HepG2 (cell line): ENCODE data around the gene ELAVL3. TPM values are rescaled to one million over a fixed set of nuclear protein-coding genes. Genes with fewer than 3 reads are reported as not detected.
"Not testable (repeated sequence)": the region's sequence is repeated elsewhere in the genome, so short reads cannot be mapped to it uniquely, and the experiment has no call there.

Experiments
- ATAC-seq: fragments of 200-7000 bp; cut with Tn5 transposase; 3 replicates; pipeline ENCODE4 v1.9.1; 2020; ENCODE audit warnings: mild to moderate bottlenecking, moderate library complexity
- BruUV-seq: library from RNA; stranded (reverse); fragments of 400-500 nt; replicated peaks from 2 replicates; lab custom pipeline; 2021; lab: Mats Ljungman, UMichigan
- CTCF ChIA-PET: fragments of 300-600 bp; formaldehyde crosslinking; extraction: SDS; loops from one replicate; lab custom pipeline; 2021; ENCODE audit warnings: low total read pairs, inconsistent platforms, low intra/inter-chr PET ratio; lab: Yijun Ruan, JAX
- POLR2A ChIA-PET: fragments of 350-600 bp; sonication (Branson Sonifier 250); formaldehyde crosslinking; loops from one replicate; lab custom pipeline; 2020; ENCODE audit warnings: antibody characterized with exemption, inconsistent platforms; lab: Yijun Ruan, JAX
- DNase-seq: peaks from one replicate; pipeline ENCODE4 v3.0.0-alpha.2; 2015; ENCODE audit warnings: low spot score
- FAIRE-seq: peaks from 3 replicates; lab custom pipeline; 2011; peaks lifted over from hg19 to GRCh38; lab: Jason Lieb, UNC
- H2AFZ ChIP-seq: one replicate; pipeline ENCODE4 v1.6.1; 2011; ENCODE audit warnings: low read length, inconsistent platforms
- H3K27ac ChIP-seq: fragments of 300-600 bp; 3 replicates; pipeline ENCODE4 v1.8.0; 2011; ENCODE audit warnings: mixed run types, mild to moderate bottlenecking, mixed read lengths, low read length, inconsistent platforms; ENCODE audit not compliant: insufficient read depth; ENCODE audit errors: extremely low read length
- H3K27me3 ChIP-seq, 2 experiments: fragments of 200-600 bp in 1 of 2; 2 replicates in 1 of 2; 3 replicates in 1 of 2; pipeline versions ENCODE4 v1.6.0 to v1.8.0; 2011; ENCODE audit warnings: low read length in 2 of 2, mild to moderate bottlenecking in 2 of 2, moderate library complexity in 2 of 2, inconsistent platforms in 1 of 2; ENCODE audit not compliant: insufficient read depth in 2 of 2, control insufficient read depth in 1 of 2
- H3K36me3 ChIP-seq, 2 experiments: fragments of 200-600 bp in 1 of 2; replicated peaks in 1 of 2; 2 replicates in 1 of 2; 3 replicates in 1 of 2; pipeline versions ENCODE4 v1.5.1 to v1.8.0; 2011; ENCODE audit warnings: low read length in 2 of 2, inconsistent platforms in 1 of 2; ENCODE audit not compliant: insufficient read depth in 2 of 2, control insufficient read depth in 1 of 2
- H3K4me1 ChIP-seq: 2 replicates; pipeline ENCODE4 v1.5.1; 2012; ENCODE audit warnings: low read length, inconsistent platforms; ENCODE audit not compliant: insufficient read depth
- H3K4me2 ChIP-seq: 2 replicates; pipeline ENCODE4 v1.6.0; 2011; ENCODE audit warnings: low read depth, low read length, inconsistent platforms
- H3K4me3 ChIP-seq, 3 experiments: fragments of 200-600 bp in 1 of 3; sonication (generic), shearing (Covaris generic) in 1 of 3; replicated peaks in 1 of 3; 2 replicates each; pipeline ENCODE4 v1.5.1; 2011 to 2016; ENCODE audit warnings: low read length in 3 of 3, inconsistent platforms in 2 of 3, low read depth in 2 of 3, mild to moderate bottlenecking in 2 of 3, control low read depth in 1 of 3, mixed read lengths in 1 of 3; ENCODE audit not compliant: insufficient read depth in 1 of 3
- H3K79me2 ChIP-seq: one replicate; pipeline ENCODE4 v1.6.1; 2011; ENCODE audit warnings: low read length, inconsistent platforms; ENCODE audit not compliant: insufficient read depth
- H3K9ac ChIP-seq: 2 replicates; pipeline ENCODE4 v1.6.0; 2011; ENCODE audit warnings: mild to moderate bottlenecking, low read depth, low read length, inconsistent platforms; ENCODE audit not compliant: insufficient read depth
- H3K9me3 ChIP-seq: 2 replicates; pipeline ENCODE4 v1.5.1; 2012; ENCODE audit warnings: mild to moderate bottlenecking, low read length
- H4K20me1 ChIP-seq: 2 replicates; pipeline ENCODE4 v1.6.0; 2011; ENCODE audit warnings: inconsistent platforms, mild to moderate bottlenecking, low read length, moderate library complexity; ENCODE audit not compliant: insufficient read depth
- CBX1 ChIP-seq: IDR thresholded peaks from one replicate; pipeline ENCODE4 v1.6.1; 2016; ENCODE audit warnings: antibody characterized with exemption, low read depth
- GATA4 ChIP-seq: sonication (generic); IDR thresholded peaks from 2 replicates; pipeline ENCODE4 v1.6.1; 2016; ENCODE audit warnings: antibody characterized with exemption, low read depth, borderline replicate concordance
- NBN ChIP-seq: fragments of 450-650 bp; conservative IDR thresholded peaks from 2 replicates; pipeline ENCODE4 v1.6.1; 2017
- TCF7 ChIP-seq: sonication (generic); IDR thresholded peaks from 2 replicates; pipeline ENCODE4 v1.6.1; 2016; ENCODE audit warnings: antibody characterized with exemption, low read depth
- ZNF234 ChIP-seq: sonication (generic); formaldehyde crosslinking; conservative IDR thresholded peaks from 2 replicates; pipeline ENCODE4 v1.5.1; 2020; ENCODE audit warnings: mild to moderate bottlenecking, missing genetic modification reagents
- ZNF749 ChIP-seq: sonication (generic); formaldehyde crosslinking; IDR thresholded peaks from 2 replicates; pipeline ENCODE4 v1.8.0; 2022; ENCODE audit warnings: mild to moderate bottlenecking, missing genetic modification reagents, moderate library complexity, borderline replicate concordance
- WGBS: methylation state at CpG from one replicate; pipeline ENCODE4 v1.1.6; 2017; ENCODE audit warnings: low lambda C conversion rate; 5-methylcytosine and 5-hydroxymethylcytosine counted together
- in situ Hi-C: cut with HindIII; loops from 2 replicates; pipeline ENCODE4 v1.10.0; 2017; ENCODE audit warnings: low pct_unique_long_range_greater_than_20kb; ENCODE audit not compliant: extremely low pct_ligation_motif_present
- intact Hi-C: fragments of 100-400 bp; cut with micrococcal nuclease; formaldehyde crosslinking; loops from one replicate; pipeline ENCODE4 v1.10.0; 2022; ENCODE audit not compliant: unreplicated experiment
- polyA plus RNA-seq, 8 experiments: library from polyadenylated mRNA; depleted of rRNA in 3 of 8; stranded (reverse) in 7 of 8; unstranded in 1 of 8; fragments of >200 nt; fragmentation: Illumina TruSeq in 4 of 8; extraction: Trizol in 4 of 8; gene quantifications; 2 replicates each; pipeline versions ENCODE4 v1.2.1 to v1.2.3, GENCODE V29; 2011 to 2016; ENCODE audit warnings: low read depth in 4 of 8, missing spikeins in 1 of 8, mixed read lengths in 1 of 8; ENCODE audit not compliant: insufficient read depth in 1 of 8
- total RNA-seq, 5 experiments: library from RNA; depleted of rRNA; stranded (reverse); fragments of >200 nt; fragmentation: Illumina TruSeq; extraction: Trizol; gene quantifications; 2 replicates each; pipeline ENCODE4 v1.2.3, GENCODE V29; 2016; ENCODE audit warnings: low read depth in 1 of 5
- TF ChIP-seq, protein P1 (sequence below): IDR thresholded peaks from 2 replicates; pipeline ENCODE4 v1.6.1; 2018; ENCODE audit warnings: missing genetic modification reagents
- TF ChIP-seq, protein P2 (sequence below): sonication (generic); formaldehyde crosslinking; IDR thresholded peaks from 2 replicates; pipeline ENCODE4 v1.5.0; 2020; ENCODE audit warnings: mild to moderate bottlenecking, missing genetic modification reagents
- TF ChIP-seq, protein P3 (sequence below): sonication (generic); formaldehyde crosslinking; IDR thresholded peaks from 2 replicates; pipeline ENCODE4 v1.4.0; 2020; ENCODE audit warnings: missing genetic modification reagents

The ELAVL3 gene
- total and polyA plus RNA-seq, 2 of the 13 experiments (the other 11 are each of a cell fraction or from before 2014, with no cell fraction given): 0.03 TPM; not detected in 1

DNA sequence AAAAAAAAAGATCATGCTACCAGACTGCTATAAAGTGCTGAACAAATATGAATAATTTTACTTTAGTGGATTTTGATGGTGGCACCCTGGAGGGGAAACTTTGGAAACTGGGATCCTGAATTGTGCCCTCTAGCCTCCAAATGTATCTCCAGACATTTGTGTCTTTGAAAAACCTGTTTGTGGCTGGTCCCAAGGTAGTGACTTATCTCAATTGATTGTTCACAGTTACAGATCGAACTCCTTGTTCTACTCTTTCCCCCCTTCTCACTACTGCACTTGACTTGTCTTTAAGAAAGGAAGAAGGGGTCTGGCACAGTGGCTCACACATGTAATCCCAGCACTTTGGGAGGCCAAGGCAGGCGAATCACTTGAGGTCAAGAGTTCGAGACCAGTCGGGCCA lies 72.3 kb downstream of the ELAVL3 start:
- no peaks in the 10 kb centered on the region for H3K27me3 ChIP-seq
- intact Hi-C loops: no loop called here
- WGBS: 96% methylated on average over 4 of the region's 4 CpGs
- no TSS peak for BruUV-seq
- H3K4me3 ChIP-seq: no peak overlapping the region
- no peaks in the 10 kb centered on the region for H3K4me1 ChIP-seq
- no peak overlapping the region for H2AFZ ChIP-seq
- DNase-seq (no peak), FAIRE-seq (no peak), ATAC-seq (no peak)
- POLR2A ChIA-PET: no interaction called here
- no peaks in the 10 kb centered on the region for H3K36me3 ChIP-seq
- H3K9me3 ChIP-seq: no peaks in the 10 kb centered on the region
- H4K20me1 ChIP-seq: no peaks in the 10 kb centered on the region
- TF ChIP-seq CBX1: no peak
- TF ChIP-seq ZNF749 (CRISPR knock-in tag): no peak
- TF ChIP-seq, protein P1, sequence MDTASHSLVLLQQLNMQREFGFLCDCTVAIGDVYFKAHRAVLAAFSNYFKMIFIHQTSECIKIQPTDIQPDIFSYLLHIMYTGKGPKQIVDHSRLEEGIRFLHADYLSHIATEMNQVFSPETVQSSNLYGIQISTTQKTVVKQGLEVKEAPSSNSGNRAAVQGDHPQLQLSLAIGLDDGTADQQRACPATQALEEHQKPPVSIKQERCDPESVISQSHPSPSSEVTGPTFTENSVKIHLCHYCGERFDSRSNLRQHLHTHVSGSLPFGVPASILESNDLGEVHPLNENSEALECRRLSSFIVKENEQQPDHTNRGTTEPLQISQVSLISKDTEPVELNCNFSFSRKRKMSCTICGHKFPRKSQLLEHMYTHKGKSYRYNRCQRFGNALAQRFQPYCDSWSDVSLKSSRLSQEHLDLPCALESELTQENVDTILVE (CRISPR knock-in tag): no peak
- TF ChIP-seq, protein P2, sequence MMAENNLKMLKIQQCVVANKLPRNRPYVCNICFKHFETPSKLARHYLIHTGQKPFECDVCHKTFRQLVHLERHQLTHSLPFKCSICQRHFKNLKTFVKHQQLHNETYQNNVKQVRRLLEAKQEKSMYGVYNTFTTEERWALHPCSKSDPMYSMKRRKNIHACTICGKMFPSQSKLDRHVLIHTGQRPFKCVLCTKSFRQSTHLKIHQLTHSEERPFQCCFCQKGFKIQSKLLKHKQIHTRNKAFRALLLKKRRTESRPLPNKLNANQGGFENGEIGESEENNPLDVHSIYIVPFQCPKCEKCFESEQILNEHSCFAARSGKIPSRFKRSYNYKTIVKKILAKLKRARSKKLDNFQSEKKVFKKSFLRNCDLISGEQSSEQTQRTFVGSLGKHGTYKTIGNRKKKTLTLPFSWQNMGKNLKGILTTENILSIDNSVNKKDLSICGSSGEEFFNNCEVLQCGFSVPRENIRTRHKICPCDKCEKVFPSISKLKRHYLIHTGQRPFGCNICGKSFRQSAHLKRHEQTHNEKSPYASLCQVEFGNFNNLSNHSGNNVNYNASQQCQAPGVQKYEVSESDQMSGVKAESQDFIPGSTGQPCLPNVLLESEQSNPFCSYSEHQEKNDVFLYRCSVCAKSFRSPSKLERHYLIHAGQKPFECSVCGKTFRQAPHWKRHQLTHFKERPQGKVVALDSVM (CRISPR knock-in tag): no peak
- TF ChIP-seq ZNF234: no peak
- no peak for TF ChIP-seq NBN
- no peak for TF ChIP-seq GATA4
- no peak for TF ChIP-seq TCF7
- TF ChIP-seq, protein P3, sequence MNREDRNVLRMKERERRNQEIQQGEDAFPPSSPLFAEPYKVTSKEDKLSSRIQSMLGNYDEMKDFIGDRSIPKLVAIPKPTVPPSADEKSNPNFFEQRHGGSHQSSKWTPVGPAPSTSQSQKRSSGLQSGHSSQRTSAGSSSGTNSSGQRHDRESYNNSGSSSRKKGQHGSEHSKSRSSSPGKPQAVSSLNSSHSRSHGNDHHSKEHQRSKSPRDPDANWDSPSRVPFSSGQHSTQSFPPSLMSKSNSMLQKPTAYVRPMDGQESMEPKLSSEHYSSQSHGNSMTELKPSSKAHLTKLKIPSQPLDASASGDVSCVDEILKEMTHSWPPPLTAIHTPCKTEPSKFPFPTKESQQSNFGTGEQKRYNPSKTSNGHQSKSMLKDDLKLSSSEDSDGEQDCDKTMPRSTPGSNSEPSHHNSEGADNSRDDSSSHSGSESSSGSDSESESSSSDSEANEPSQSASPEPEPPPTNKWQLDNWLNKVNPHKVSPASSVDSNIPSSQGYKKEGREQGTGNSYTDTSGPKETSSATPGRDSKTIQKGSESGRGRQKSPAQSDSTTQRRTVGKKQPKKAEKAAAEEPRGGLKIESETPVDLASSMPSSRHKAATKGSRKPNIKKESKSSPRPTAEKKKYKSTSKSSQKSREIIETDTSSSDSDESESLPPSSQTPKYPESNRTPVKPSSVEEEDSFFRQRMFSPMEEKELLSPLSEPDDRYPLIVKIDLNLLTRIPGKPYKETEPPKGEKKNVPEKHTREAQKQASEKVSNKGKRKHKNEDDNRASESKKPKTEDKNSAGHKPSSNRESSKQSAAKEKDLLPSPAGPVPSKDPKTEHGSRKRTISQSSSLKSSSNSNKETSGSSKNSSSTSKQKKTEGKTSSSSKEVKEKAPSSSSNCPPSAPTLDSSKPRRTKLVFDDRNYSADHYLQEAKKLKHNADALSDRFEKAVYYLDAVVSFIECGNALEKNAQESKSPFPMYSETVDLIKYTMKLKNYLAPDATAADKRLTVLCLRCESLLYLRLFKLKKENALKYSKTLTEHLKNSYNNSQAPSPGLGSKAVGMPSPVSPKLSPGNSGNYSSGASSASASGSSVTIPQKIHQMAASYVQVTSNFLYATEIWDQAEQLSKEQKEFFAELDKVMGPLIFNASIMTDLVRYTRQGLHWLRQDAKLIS (CRISPR knock-in tag): no peak
- TF ChIP-seq, all 625 proteins: peak for 0
- in situ Hi-C loops: no loop called here
- H3K79me2 ChIP-seq: no peaks in the 10 kb centered on the region
- H3K4me2 ChIP-seq: no peak overlapping the region
- H3K9ac ChIP-seq: no peak overlapping the region
- CTCF ChIA-PET: no interaction called here
- H3K27ac ChIP-seq: no peak overlapping the region

DNA sequence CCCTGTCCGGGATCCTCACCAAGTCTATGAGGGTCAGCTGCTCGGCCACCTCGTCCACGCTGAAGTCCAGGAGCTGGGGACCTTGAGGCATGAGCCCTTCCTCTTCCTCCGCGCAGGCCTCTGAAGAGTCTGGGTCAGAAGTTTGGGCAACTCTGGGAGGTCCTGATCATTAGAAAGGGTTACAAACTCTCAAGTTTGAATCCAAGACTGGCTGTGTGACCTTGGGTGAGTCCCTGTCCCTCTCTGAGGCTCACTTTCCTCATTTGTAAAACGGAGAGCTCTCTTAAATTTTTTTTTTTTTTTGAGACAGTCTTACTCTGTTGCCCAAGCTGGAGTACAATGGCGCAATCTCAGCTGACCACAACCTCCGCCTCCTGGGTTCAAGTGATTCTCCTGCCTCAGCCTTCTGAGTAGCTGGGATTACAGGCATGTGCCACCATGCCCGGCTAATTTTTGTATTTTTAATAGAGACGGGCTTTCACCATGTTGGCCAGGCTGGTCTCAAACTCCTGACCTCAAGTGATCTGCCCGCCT lies 74.1 kb downstream of the ELAVL3 start:
- H3K27me3 ChIP-seq, H3K79me2 ChIP-seq, H4K20me1 ChIP-seq, in situ Hi-C loops, H3K9me3 ChIP-seq, H3K9ac ChIP-seq, H3K27ac ChIP-seq, BruUV-seq, H3K4me3 ChIP-seq, H3K36me3 ChIP-seq, CTCF ChIA-PET, H2AFZ ChIP-seq, intact Hi-C loops, FAIRE-seq, H3K4me1 ChIP-seq, DNase-seq, ATAC-seq, H3K4me2 ChIP-seq: not testable (repeated sequence)
- 91% methylated on average over 12 of the region's 12 CpGs for WGBS
- POLR2A ChIA-PET: interaction anchor here (1.5 kb wide), 1 partner anchor 32 kb away, joined by 5 read pairs; the partner anchor contains the start of gene SWSAP1
